ENCODE data around the gene ZNF423.

DNA sequence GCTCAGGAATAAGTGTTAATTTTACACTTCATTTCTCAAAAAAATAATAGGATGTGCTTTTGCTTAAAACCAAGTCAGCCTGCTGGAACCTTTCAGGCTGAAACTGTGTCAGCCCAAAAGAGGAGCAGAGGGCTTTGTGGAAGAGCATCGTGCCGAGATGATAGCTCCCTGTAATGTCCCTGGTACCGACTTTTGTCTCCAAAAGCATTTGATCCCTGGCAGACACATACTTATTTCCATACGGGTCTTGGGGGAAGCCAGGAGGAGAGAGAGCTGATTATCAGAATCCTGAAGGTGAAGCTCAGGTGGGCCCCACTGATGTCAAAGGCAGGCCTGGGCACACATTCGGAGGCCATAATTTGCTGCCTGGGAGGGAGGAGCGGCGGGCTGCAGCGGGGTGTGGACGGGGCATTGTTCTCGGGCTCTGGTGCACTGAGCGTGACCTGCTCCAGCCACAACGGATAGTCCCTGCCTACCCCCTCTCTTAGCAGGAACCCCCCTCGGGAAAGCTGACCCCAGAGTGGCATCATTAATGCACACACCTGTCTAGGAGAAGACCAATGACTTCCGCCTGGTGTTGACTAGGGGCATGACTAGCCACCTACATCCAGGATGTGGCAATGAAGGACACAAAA lies 326.4 kb downstream of the ZNF423 start:
- TF ChIP-seq REST (IDR thresholded peaks at IDR 0.05; ENCODE audit: insufficient read depth in 1 of 2, low read depth in 2 of 2, low read length in 2 of 2) (no peak), TAF1 (IDR thresholded peaks at IDR 0.05; ENCODE audit: borderline replicate concordance, insufficient read depth, low read length) (no peak), POLR2AphosphoS5 (IDR thresholded peaks at IDR 0.05; ENCODE audit: low read depth, low read length) (no peak)

All from PFSK-1 (cell line).